Stimulated activated effector memory CD8-positive, alpha-beta T cell treated with anti-CD3 and anti-CD28 coated beads, Interleukin-12 subunit alpha, Interleukin-12 subunit beta, amount 100 ng/mL, for 72 hours (primary cell): ENCODE measurements around the gene SLC66A2.

ENCODE experiments used
- ATAC-seq: fragments of 150-1000 bp; cut with Tn5 transposase; 2 replicates; pipeline ENCODE4 v1.10.0; 2021
- DNase-seq, 2 donors: peaks; one replicate each; pipeline ENCODE4 v3.0.0; 2021 to 2022; ENCODE audit warnings: low spot score in 2 of 2
- H3K27ac Mint-ChIP-seq: one replicate; pipeline ENCODE4 v1.8.0; 2022; ENCODE audit warnings: mild to moderate bottlenecking, mixed read lengths
- H3K36me3 Mint-ChIP-seq: one replicate; pipeline ENCODE4 v1.8.0; 2022; ENCODE audit warnings: mild to moderate bottlenecking, mixed read lengths
- H3K4me1 Mint-ChIP-seq: one replicate; pipeline ENCODE4 v1.8.0; 2022; ENCODE audit warnings: mixed read lengths
- H3K4me3 Mint-ChIP-seq: one replicate; pipeline ENCODE4 v1.8.0; 2022; ENCODE audit warnings: mild to moderate bottlenecking, mixed read lengths
- H3K9me3 Mint-ChIP-seq: one replicate; pipeline ENCODE4 v1.8.0; 2022; ENCODE audit warnings: mixed read lengths

SLC66A2 gene

GRCh38 chr18:79948719-79949411, 2.6 kb downstream of the SLC66A2 start:
- ATAC-seq (no peak), DNase-seq (no peak)
- H3K27ac Mint-ChIP-seq, result no peak overlapping the region
- H3K9me3 Mint-ChIP-seq, result no peaks in the 10 kb centered on the region
- H3K4me3 Mint-ChIP-seq, result peak overlapping the region; percentile 74
- peaks cover 24% of the 10 kb centered on the region for H3K36me3 Mint-ChIP-seq
- H3K4me1 Mint-ChIP-seq, result peaks cover 56% of the 10 kb centered on the region

- no peaks in the 10 kb centered on the region for H3K9me3 Mint-ChIP-seq
- no peak overlapping the region for H3K4me3 Mint-ChIP-seq
- H3K36me3 Mint-ChIP-seq, result peaks cover 26% of the 10 kb centered on the region
- no peak overlapping the region for H3K27ac Mint-ChIP-seq
- peaks cover 55% of the 10 kb centered on the region for H3K4me1 Mint-ChIP-seq
- DNase-seq, result no peak
- ATAC-seq, result no peak
These were observed 3.4 kb downstream of the SLC66A2 start for GRCh38 chr18:79947881-79948610.

GRCh38 chr18:79947054-79947755, 4.2 kb downstream of the SLC66A2 start:
- ATAC-seq, result no peak
- H3K4me3 Mint-ChIP-seq, result no peak overlapping the region
- H3K9me3 Mint-ChIP-seq, result no peaks in the 10 kb centered on the region
- no peak for DNase-seq
- peaks cover 34% of the 10 kb centered on the region for H3K36me3 Mint-ChIP-seq
- H3K4me1 Mint-ChIP-seq, result peaks cover 55% of the 10 kb centered on the region
- no peak overlapping the region for H3K27ac Mint-ChIP-seq

GRCh38 chr18:79945118-79946042, 6.1 kb downstream of the SLC66A2 start:
- ATAC-seq (no peak), DNase-seq (no peak)
- no peaks in the 10 kb centered on the region for H3K9me3 Mint-ChIP-seq
- H3K4me1 Mint-ChIP-seq, result peaks cover 52% of the 10 kb centered on the region
- H3K27ac Mint-ChIP-seq, result peak overlapping the region; percentile 95
- no peak overlapping the region for H3K4me3 Mint-ChIP-seq
- H3K36me3 Mint-ChIP-seq, result peaks cover 39% of the 10 kb centered on the region

GRCh38 chr18:79944746-79945117, 6.7 kb downstream of the SLC66A2 start:
- peaks cover 50% of the 10 kb centered on the region for H3K4me1 Mint-ChIP-seq
- peaks cover 32% of the 10 kb centered on the region for H3K36me3 Mint-ChIP-seq
- H3K27ac Mint-ChIP-seq, result peak overlapping the region; percentile 95
- ATAC-seq (no peak), DNase-seq (no peak)
- no peaks in the 10 kb centered on the region for H3K9me3 Mint-ChIP-seq
- H3K4me3 Mint-ChIP-seq, result peak overlapping the region; percentile 23

- Mint-ChIP-seq H3K4me3 (peak overlapping the region; percentile 23), H3K4me1 (peaks cover 46% of the 10 kb centered on the region), H3K9me3 (no peaks in the 10 kb centered on the region), H3K27ac (peak overlapping the region; percentile 95), H3K36me3 (peaks cover 27% of the 10 kb centered on the region)
- no peak for DNase-seq
- peak; percentile 84 for ATAC-seq
These were observed 7.2 kb downstream of the SLC66A2 start for GRCh38 chr18:79944126-79944731.

- no peak for DNase-seq
- Mint-ChIP-seq H3K27ac (peak overlapping the region; percentile 95), H3K9me3 (no peaks in the 10 kb centered on the region), H3K36me3 (peaks cover 25% of the 10 kb centered on the region), H3K4me1 (peaks cover 40% of the 10 kb centered on the region), H3K4me3 (no peak overlapping the region)
- ATAC-seq, result no peak
These were observed 7.8 kb downstream of the SLC66A2 start for GRCh38 chr18:79943608-79944125.

- no peak overlapping the region for H3K27ac Mint-ChIP-seq
- no peak for DNase-seq
- no peaks in the 10 kb centered on the region for H3K9me3 Mint-ChIP-seq
These were observed 8.5 kb downstream of the SLC66A2 start for GRCh38 chr18:79942786-79943607.

GRCh38 chr18:79942211-79942610, 9.2 kb downstream of the SLC66A2 start:
- Mint-ChIP-seq H3K9me3 (no peaks in the 10 kb centered on the region), H3K36me3 (peaks cover 35% of the 10 kb centered on the region), H3K4me3 (no peak overlapping the region), H3K27ac (peak overlapping the region; percentile 75), H3K4me1 (peaks cover 45% of the 10 kb centered on the region)
- DNase-seq (no peak), ATAC-seq (no peak)

More at GRCh38 chr18:79942786-79943607, 8.5 kb downstream of the SLC66A2 start:
- no peak for ATAC-seq
- no peak overlapping the region for H3K4me3 Mint-ChIP-seq
- peaks cover 38% of the 10 kb centered on the region for H3K4me1 Mint-ChIP-seq
- peaks cover 28% of the 10 kb centered on the region for H3K36me3 Mint-ChIP-seq

- H3K9me3 Mint-ChIP-seq, result no peaks in the 10 kb centered on the region
- H3K36me3 Mint-ChIP-seq, result peaks cover 36% of the 10 kb centered on the region
- peaks cover 45% of the 10 kb centered on the region for H3K4me1 Mint-ChIP-seq
- H3K4me3 Mint-ChIP-seq, result no peak overlapping the region
- ATAC-seq, result no peak
- DNase-seq, result no peak
- peak overlapping the region; percentile 75 for H3K27ac Mint-ChIP-seq
These were observed 9.9 kb downstream of the SLC66A2 start for GRCh38 chr18:79941473-79942119.

- Mint-ChIP-seq H3K4me1 (peaks cover 42% of the 10 kb centered on the region), H3K27ac (no peak overlapping the region), H3K4me3 (no peak overlapping the region), H3K36me3 (peaks cover 37% of the 10 kb centered on the region), H3K9me3 (peaks cover 2% of the 10 kb centered on the region)
- DNase-seq (no peak), ATAC-seq (no peak)
These were observed 10.5 kb downstream of the SLC66A2 start for GRCh38 chr18:79940814-79941472.

GRCh38 chr18:79940126-79940813, 11.2 kb downstream of the SLC66A2 start:
- H3K9me3 Mint-ChIP-seq, result peaks cover 7% of the 10 kb centered on the region
- H3K4me3 Mint-ChIP-seq, result no peak overlapping the region
- no peak overlapping the region for H3K27ac Mint-ChIP-seq

More at GRCh38 chr18:79940126-79940813, 11.2 kb downstream of the SLC66A2 start:
- DNase-seq, result no peak
- no peak for ATAC-seq
- Mint-ChIP-seq H3K36me3 (peaks cover 44% of the 10 kb centered on the region), H3K4me1 (peaks cover 42% of the 10 kb centered on the region)
